ENCODE results near the gene PLN.

PLN gene

GRCh38 chr6:118584911-118585310 is 36.8 kb downstream of the PLN start:
- FAIRE-seq: no peak
- no peak for DNase-seq (ENCODE audit: insufficient read length, low spot score)
- TF ChIP-seq POU2F2 (IDR thresholded peaks at IDR 0.05; ENCODE audit: low read depth, low read length) (no peak), POLR2A (IDR thresholded peaks at IDR 0.05; ENCODE audit: low read depth, low read length) (no peak), TAF1 (IDR thresholded peaks at IDR 0.05; ENCODE audit: low read depth, low read length) (no peak), SPI1 (IDR thresholded peaks at IDR 0.05; ENCODE audit: low read depth, low read length) (no peak), PAX5 (IDR thresholded peaks at IDR 0.05; ENCODE audit: insufficient read depth, low read length, severe bottlenecking) (no peak), POLR2AphosphoS5 (IDR thresholded peaks at IDR 0.05; ENCODE audit: low read depth, low read length) (no peak)

- DNase-seq (ENCODE audit: insufficient read length, low spot score) (no peak), FAIRE-seq (no peak)
- TF ChIP-seq POLR2AphosphoS5 (IDR thresholded peaks at IDR 0.05; ENCODE audit: low read depth, low read length) (no peak), PAX5 (IDR thresholded peaks at IDR 0.05; ENCODE audit: insufficient read depth, low read length, severe bottlenecking) (no peak), POU2F2 (IDR thresholded peaks at IDR 0.05; ENCODE audit: low read depth, low read length) (no peak), POLR2A (IDR thresholded peaks at IDR 0.05; ENCODE audit: low read depth, low read length) (no peak), SPI1 (IDR thresholded peaks at IDR 0.05; ENCODE audit: low read depth, low read length) (no peak), TAF1 (IDR thresholded peaks at IDR 0.05; ENCODE audit: low read depth, low read length) (no peak)
These were observed 38.8 kb downstream of the PLN start for GRCh38 chr6:118586746-118587485.

GRCh38 chr6:118588626-118589025 is 40.5 kb downstream of the PLN start:
- no peak for TF ChIP-seq POLR2A (IDR thresholded peaks at IDR 0.05; ENCODE audit: low read depth, low read length)
- no peak for DNase-seq (ENCODE audit: insufficient read length, low spot score)
- no peak for FAIRE-seq

- TF ChIP-seq POLR2AphosphoS5 (IDR thresholded peaks at IDR 0.05; ENCODE audit: low read depth, low read length) (no peak), POLR2A (IDR thresholded peaks at IDR 0.05; ENCODE audit: low read depth, low read length) (no peak), PAX5 (IDR thresholded peaks at IDR 0.05; ENCODE audit: insufficient read depth, low read length, severe bottlenecking) (no peak), POU2F2 (IDR thresholded peaks at IDR 0.05; ENCODE audit: low read depth, low read length) (no peak), SPI1 (IDR thresholded peaks at IDR 0.05; ENCODE audit: low read depth, low read length) (no peak), TAF1 (IDR thresholded peaks at IDR 0.05; ENCODE audit: low read depth, low read length) (no peak)
- FAIRE-seq (no peak), DNase-seq (ENCODE audit: insufficient read length, low spot score) (no peak)
These were observed 41.1 kb downstream of the PLN start for GRCh38 chr6:118589186-118589585.

GRCh38 chr6:118589649-118590365 is 41.7 kb downstream of the PLN start:
- TF ChIP-seq POLR2AphosphoS5 (IDR thresholded peaks at IDR 0.05; ENCODE audit: low read depth, low read length): no peak
- FAIRE-seq (no peak), DNase-seq (ENCODE audit: insufficient read length, low spot score) (no peak)

- TF ChIP-seq POLR2A (IDR thresholded peaks at IDR 0.05; ENCODE audit: low read depth, low read length) (no peak), POLR2AphosphoS5 (IDR thresholded peaks at IDR 0.05; ENCODE audit: low read depth, low read length) (no peak), POU2F2 (IDR thresholded peaks at IDR 0.05; ENCODE audit: low read depth, low read length) (no peak), PAX5 (IDR thresholded peaks at IDR 0.05; ENCODE audit: insufficient read depth, low read length, severe bottlenecking) (no peak), TAF1 (IDR thresholded peaks at IDR 0.05; ENCODE audit: low read depth, low read length) (no peak), SPI1 (IDR thresholded peaks at IDR 0.05; ENCODE audit: low read depth, low read length) (no peak)
- no peak for FAIRE-seq
- no peak for DNase-seq (ENCODE audit: insufficient read length, low spot score)
These were observed 43.8 kb downstream of the PLN start for GRCh38 chr6:118591897-118592296.

GRCh38 chr6:118594877-118595276 is 46.8 kb downstream of the PLN start:
- FAIRE-seq (no peak), DNase-seq (ENCODE audit: insufficient read length, low spot score) (no peak)
- no peak for TF ChIP-seq POLR2A (IDR thresholded peaks at IDR 0.05; ENCODE audit: low read depth, low read length)
- TF ChIP-seq POU2F2 (IDR thresholded peaks at IDR 0.05; ENCODE audit: low read depth, low read length): no peak
- no peak for TF ChIP-seq TAF1 (IDR thresholded peaks at IDR 0.05; ENCODE audit: low read depth, low read length)
- TF ChIP-seq POLR2AphosphoS5 (IDR thresholded peaks at IDR 0.05; ENCODE audit: low read depth, low read length): no peak
- no peak for TF ChIP-seq SPI1 (IDR thresholded peaks at IDR 0.05; ENCODE audit: low read depth, low read length)
- no peak for TF ChIP-seq PAX5 (IDR thresholded peaks at IDR 0.05; ENCODE audit: insufficient read depth, low read length, severe bottlenecking)

GRCh38 chr6:118596774-118597320 is 48.8 kb downstream of the PLN start:
- TF ChIP-seq PAX5 (IDR thresholded peaks at IDR 0.05; ENCODE audit: insufficient read depth, low read length, severe bottlenecking) (no peak), POLR2A (IDR thresholded peaks at IDR 0.05; ENCODE audit: low read depth, low read length) (no peak), TAF1 (IDR thresholded peaks at IDR 0.05; ENCODE audit: low read depth, low read length) (no peak), POLR2AphosphoS5 (IDR thresholded peaks at IDR 0.05; ENCODE audit: low read depth, low read length) (no peak), POU2F2 (IDR thresholded peaks at IDR 0.05; ENCODE audit: low read depth, low read length) (no peak), SPI1 (IDR thresholded peaks at IDR 0.05; ENCODE audit: low read depth, low read length) (no peak)
- DNase-seq (ENCODE audit: insufficient read length, low spot score): no peak
- no peak for FAIRE-seq

- TF ChIP-seq PAX5 (IDR thresholded peaks at IDR 0.05; ENCODE audit: insufficient read depth, low read length, severe bottlenecking) (no peak), TAF1 (IDR thresholded peaks at IDR 0.05; ENCODE audit: low read depth, low read length) (no peak), POLR2AphosphoS5 (IDR thresholded peaks at IDR 0.05; ENCODE audit: low read depth, low read length) (no peak), POLR2A (IDR thresholded peaks at IDR 0.05; ENCODE audit: low read depth, low read length) (no peak), POU2F2 (IDR thresholded peaks at IDR 0.05; ENCODE audit: low read depth, low read length) (no peak), SPI1 (IDR thresholded peaks at IDR 0.05; ENCODE audit: low read depth, low read length) (no peak)
- FAIRE-seq: no peak
- no peak for DNase-seq (ENCODE audit: insufficient read length, low spot score)
These were observed 49.5 kb downstream of the PLN start for GRCh38 chr6:118597636-118598035.
